ENCODE measurements around the gene LRBA.
"Not testable (repeated sequence)": the region's sequence is repeated elsewhere in the genome, so short reads cannot be mapped to it uniquely, and the experiment has no call there.

Gene LRBA

DNA sequence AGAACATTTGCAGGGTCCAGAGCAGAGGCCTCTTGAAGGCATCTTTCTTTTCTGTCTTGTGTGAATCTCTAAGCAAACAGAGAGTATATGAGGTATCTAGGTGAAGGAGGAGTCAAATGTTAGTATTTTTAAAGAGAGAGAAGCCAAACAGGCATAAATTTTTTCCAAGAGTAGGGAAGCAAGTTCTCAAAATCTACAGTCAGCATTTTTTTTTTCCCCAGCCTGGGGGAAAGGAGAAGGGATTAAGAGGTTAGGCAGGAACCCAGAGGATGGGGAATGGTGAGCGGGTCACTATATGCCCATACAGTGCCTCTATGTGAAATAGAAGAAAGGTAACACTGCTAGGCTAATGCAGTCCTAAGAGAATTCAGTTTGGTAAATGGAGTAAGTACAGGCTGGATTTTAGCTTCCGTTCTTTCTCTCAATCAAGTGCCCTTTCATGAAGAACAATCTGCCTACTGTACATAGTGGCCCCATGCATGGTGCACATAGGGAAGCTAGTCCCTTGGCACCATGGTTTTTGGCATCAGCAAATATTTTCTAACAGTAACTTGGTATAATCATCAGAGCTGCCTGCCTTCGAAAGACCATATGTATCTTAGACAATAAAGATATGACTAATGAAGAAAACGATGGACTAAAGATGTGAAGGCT, 596.2 kb downstream of the LRBA start:
- no peak for DNase-seq (ENCODE audit: low spot score)

DNA sequence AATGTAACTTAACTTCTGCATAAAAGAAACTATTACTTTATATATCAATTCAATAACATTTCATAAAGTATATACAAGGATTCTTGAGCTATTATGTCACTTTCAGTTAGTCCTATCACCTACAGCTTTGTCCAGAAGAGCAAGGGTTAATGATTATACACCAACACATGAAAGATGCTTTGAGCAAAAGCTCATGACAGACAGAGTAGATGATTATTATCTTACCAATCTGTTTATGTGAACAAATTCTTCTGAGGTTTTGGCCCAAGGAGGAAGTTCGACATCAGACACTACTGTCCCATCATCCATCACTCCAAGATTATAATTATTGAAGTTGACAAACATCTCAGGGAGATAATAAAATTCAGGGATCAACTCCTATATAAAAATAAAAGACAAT, 599.9 kb downstream of the LRBA start:
- no peak for DNase-seq (ENCODE audit: low spot score)

DNA sequence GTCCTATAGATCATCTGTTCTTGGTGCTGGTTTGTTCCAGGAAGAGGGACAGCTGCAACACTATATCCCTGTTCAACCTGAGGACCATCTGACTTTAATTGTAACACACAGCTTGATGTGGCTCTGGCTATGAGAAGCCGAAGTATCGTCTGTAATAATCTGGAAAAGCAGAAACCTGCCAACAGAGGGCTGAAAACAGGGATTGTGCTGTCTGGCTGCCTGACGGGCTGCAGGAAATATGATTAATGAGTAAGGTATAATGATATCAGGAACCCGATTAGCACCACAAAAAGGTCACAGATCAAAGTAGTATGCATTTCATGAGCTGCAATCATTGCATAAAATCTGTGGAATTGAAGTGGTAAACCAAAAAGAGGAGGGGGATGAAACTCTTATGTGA, 603.6 kb downstream of the LRBA start:
- DNase-seq (ENCODE audit: low spot score) = no peak

DNA sequence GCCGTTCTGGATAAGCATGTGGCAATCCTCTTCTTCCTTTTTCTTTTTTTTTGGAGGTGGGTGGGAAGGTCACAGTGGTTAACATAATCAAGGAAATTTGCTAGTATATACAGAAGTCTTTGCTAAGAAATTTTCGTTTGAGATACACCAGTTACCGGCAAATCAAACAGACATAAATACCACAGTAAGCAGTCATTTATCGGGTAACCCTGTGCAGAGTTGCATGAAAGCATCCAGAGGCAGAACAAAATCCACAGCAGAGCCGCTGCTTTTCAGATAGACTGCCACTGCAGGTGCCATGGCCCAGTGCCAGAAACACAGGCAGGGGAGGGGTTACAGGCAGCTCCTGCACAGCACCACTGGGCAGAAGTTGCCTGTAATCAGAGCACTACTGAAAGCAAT, 612.2 kb downstream of the LRBA start:
- DNase-seq (ENCODE audit: low spot score) = no peak

DNA sequence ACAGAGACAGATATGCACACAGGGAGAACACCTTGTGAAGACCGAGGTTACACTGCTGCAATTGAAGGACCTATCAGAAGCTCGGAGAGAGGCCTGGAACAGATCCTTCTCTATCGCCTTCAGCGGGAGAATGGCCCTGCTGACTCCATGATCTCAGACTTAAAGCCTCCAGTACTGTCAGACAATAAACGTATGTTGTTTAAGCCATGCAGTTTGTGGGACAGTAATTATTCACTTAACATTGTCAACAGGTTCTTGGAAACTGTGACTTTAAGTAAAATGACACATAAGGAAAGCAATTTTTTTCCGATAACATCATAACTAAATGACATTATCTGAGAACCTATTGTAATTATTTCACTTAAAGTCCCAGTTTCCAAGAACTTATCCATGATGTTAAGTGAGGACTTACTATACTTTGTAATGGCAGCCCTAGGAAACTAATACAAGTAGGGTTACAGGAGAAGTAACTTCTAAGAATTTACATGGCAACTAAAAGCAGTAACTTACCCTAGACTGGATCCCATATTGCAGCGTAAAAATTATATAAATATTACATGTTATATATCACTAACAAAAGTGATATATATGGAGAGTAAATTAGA, 613.9 kb downstream of the LRBA start:
- no peak for DNase-seq (ENCODE audit: low spot score)

DNA sequence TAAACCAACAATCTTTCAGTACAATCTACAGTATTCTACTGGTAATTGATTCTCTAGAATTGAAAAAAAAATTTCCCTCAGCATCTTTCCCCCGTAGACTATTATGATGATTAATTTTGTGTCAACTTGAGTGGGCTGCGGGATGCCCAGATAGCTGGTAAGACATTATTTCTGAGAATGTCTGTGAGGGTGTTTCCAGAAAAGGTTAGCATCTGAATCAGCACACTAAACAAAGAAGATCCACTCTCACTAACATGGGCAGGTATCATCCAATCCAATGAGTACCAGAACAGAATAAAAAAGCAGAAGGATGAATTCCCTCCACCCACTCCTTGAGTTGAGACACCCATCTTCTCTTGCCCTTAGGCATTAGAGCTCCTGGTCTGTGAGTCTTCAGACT, 619.2 kb downstream of the LRBA start:
- DNase-seq (ENCODE audit: low spot score) = no peak

DNA sequence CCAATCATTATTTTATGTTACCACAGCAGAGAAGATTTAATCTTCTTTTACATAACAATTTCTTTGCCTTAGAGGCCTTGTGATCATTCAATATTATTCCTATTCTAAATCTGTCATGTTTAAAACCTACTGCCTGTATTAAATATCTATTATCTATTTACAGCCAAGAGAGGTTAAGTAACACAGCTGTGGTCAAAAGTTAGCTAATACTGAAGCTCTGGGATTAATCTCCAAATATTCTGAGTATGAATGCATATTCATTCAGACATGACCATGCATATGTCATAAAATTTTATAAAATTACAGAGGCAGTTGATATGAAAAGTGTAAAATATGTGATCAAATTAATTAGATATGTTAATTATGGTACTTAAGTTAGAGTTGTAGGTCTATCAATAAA, 621.0 kb downstream of the LRBA start:
- no peak for DNase-seq (ENCODE audit: low spot score)

DNA sequence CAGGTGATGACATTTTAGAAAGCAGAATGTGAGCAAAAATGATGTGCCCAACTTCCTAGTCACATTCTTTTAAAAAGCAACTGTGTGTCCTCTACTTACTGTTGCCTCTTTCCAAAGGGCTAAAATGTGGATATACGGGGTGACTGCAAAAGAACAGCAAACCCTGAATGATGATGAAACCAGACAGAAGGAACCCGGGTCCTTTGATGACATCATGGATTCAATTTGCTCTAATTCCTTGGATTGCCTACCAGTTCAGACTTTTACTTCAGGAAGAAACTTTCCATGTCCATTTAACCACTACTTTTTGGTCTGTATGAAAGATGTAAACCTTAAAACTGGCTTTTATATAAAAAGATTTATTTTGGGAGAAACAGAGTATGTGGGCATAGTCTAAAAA, 624.0 kb downstream of the LRBA start:
- DNase-seq (ENCODE audit: low spot score) = no peak

DNA sequence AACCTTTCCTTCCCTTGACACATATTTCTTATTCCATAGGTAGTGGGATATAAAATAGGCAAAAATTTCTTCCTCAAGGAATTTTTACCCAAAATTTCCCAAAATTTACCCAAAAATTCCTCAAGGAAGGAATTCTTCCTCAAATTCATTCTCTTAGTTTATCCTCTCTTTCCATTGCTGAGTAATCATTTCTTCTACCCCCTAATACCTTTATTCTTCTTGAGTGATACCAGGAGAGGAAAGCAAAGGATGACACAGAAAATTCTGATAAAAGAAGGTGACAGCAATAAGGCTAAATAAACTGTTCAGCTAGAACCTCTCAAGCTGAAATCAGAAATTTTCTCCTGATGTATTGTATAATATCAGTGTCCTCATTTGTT, 624.6 kb downstream of the LRBA start:
- no peak for DNase-seq (ENCODE audit: low spot score)

DNA sequence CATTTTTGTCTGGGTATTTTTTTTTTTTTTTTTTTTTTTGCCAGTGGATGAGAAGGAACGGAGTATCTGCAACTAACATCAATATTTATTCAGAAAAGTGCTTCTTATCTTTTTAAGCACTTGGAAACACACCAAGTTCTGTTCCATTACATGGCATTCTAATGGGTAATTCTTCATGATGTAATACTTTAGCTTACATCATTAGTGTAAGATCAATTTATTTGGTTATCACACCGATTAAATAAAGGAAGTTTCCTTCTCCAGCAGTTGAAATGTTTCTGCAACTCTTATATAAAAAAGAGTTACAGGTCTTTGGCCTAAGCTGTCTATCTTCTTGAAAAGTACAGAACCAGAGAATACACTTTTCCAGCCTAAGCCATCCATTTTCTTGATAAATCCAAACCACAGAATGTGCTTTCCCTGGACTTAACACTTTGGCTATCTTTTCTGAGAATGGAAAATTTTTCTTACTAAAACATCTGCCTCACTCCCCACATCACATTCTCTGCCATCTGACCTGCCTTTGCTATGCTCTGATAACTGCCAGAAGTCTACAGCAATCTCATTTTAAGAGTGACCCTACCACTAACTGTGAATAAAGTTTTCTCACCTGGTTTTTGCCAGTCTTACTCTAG, 625.1 kb downstream of the LRBA start:
- DNase-seq (ENCODE audit: low spot score) = no peak

DNA sequence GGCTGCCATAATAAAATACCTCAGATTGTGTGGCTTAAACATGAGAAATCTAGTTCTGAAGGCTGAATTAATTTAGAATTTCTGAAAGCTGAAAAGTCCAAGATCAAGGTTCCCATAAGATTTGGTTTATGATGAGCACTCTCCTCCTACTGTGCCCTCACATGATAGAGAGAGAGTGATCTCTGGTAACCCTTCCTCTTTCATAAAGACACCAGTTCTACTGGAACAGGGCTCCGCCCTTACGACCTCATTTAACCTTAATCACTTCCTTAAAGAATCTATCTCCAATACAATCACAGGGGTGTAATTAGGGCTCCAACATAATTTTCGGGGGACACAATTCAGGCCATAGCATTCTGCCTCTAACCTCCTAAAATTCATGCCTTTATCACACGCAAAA, 627.1 kb downstream of the LRBA start:
- no peak for DNase-seq (ENCODE audit: low spot score)

DNA sequence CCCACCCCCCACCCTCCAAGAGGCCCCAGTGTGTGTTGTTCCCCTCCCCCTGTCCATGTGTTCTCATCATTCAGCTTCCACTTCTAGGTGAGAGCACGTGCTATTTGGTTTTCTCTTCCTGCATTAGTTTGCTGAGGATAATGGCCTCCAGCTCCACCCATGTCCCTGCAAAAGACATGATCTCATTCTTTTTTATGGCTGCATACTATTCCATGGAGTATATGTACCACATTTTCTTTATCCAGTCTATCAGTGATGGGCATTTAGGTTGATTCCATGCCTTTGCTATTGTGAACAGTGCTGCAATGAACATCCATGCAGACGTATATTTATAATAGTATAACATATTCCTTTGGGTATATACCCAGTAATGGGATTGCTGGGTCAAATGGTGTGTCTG, 628.7 kb downstream of the LRBA start:
- DNase-seq (ENCODE audit: low spot score) = not testable (repeated sequence)

DNA sequence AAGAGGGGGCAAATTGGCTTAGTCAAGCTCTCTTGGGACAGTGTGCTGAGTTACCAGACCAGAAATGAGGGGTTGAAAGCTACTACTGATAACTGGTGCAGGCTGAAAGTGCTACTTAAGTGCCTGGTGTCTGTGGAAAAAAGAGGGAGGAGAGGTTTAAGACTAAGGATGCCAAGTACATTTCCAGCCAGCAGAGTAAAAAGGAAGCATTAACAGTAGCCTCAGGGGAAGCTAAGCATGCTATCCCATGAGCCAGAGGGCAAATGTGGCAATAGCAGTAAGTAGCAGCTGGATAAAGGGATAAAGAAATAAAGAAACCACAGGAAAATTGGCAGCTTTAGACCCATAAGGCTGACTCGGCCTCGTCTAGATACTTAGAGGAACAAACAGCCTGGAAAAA, 629.5 kb downstream of the LRBA start:
- peak; percentile 78 for DNase-seq (ENCODE audit: low spot score)

DNA sequence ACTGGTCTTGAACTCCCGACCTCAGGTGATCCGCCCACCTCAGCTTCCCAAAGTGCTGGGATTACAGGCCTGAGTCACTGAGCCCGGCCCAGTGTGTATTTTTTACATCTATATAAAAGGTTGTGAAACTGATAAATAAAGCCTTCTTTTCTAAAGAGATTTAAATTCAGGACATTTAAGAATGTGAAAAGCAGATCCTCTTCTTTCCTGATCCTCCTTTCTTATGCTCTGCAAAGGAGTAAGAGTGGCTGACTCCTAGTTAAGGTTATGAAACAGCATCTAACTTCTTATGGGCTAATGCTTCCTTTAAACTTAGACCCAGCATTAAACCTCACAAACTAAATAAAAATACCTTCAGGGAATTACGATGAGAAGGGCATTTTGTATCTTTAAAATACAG, 630.8 kb downstream of the LRBA start:
- no peak for DNase-seq (ENCODE audit: low spot score)

DNA sequence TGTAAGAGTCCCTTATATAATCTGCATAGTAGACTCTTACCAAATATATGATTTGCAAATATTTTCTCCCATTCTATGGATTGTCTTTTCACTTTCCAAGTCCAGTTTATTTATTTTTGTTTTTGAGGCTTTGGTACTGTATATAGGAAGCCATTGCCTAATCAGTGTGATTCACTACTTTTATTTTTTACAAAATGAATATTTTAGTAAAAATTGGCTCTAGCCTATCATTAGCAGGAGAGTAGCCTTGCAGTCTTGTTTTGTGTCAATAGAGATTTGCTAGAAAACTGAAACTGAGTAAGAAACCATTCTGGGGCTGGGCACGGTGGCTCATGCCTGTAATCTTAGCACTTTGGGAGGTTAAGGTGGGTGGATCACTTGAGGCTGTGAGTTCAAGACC, 633.1 kb downstream of the LRBA start:
- DNase-seq (ENCODE audit: low spot score) = no peak

DNA sequence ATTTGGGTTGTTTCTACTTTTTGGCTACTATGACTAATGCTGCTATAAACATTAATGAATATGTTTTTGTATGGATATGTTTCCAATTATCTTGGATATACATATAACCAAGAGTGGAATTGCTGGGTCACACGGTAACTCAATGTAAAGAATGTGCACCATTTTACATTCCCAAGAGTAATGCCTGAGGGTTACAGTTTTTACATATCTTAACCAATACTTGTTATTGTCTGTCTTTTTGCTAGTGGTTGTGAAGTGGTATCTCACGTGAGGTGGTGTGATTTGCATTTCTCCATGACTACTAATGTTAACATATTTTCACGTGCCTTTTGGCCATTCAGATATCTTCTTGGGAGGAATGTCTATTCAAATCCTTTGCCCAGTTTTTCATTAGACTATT, 633.5 kb downstream of the LRBA start:
- no peak for DNase-seq (ENCODE audit: low spot score)

DNA sequence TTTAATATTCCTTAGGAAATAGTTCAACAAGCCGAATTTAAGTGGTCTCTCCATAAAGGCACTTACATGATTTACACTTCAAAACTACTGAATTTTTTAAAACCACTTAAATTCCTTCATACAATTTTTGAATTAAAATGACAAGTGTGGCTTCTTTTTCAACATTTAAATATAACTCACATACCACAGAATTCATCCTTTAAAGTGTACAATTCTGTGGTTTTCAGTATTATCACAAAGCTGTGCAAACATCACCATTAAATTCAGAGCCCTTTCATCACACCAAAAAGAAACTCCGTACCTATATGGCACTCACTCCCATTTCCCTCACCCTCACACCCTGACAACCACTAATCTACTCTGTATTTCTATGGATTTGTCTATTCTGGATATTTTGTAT, 634.0 kb downstream of the LRBA start:
- no peak for DNase-seq (ENCODE audit: low spot score)

DNA sequence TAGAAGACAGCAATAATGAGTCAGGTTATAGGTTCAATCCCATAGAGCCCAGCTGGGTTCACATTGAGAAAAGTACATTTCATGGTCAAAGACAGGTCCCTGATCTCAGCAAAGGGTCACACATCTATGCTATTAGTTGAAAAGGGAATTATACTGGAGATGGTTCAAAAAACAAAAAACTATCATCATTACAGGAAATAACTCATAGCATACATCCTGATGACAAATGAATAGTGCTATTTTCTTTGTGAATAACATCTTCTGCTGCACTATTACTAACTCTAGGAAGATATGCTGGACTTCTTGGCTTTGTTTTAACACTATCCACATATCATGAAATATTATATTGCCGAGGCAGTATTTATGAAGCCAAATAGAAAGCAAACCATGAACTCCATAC, 635.6 kb downstream of the LRBA start:
- no peak for DNase-seq (ENCODE audit: low spot score)

DNA sequence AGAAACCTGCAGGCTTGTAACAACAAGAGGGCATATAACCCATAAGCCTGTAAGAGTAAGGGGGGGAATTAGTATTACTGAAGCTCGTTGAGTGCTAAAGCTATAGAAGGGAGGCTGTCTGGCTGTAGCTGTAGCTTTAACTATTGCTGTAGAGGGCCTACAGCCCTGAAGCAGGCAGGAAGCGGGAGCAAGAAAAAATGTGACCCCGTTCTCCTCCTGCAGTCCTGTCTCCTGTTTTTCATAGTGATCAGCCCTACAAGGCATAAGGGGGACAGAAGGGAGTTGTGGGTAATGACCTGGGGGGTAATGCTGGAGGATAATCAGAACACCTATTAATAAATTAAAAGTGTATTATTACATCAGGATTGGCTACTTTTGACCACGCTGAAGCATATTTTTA, 640.1 kb downstream of the LRBA start:
- DNase-seq (ENCODE audit: low spot score) = no peak

DNA sequence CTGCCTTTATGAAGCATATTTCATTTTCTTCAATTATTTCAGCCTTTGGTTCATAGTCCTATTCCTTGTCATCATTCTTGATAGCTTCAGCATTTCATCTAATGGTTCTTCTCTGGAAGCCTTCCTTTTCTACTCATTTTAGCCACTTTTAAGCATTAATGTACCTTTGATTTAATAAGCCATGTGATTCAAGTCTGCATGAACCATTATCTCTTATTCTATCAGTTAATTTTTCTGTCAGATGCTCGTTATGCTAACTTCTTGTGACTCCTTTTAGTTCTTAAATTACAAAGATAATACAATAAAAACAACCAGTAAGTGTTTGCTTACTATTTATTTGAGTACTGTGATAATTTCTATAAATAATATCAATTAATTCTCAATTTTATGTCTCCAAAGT, 643.2 kb downstream of the LRBA start:
- no peak for DNase-seq (ENCODE audit: low spot score)

DNA sequence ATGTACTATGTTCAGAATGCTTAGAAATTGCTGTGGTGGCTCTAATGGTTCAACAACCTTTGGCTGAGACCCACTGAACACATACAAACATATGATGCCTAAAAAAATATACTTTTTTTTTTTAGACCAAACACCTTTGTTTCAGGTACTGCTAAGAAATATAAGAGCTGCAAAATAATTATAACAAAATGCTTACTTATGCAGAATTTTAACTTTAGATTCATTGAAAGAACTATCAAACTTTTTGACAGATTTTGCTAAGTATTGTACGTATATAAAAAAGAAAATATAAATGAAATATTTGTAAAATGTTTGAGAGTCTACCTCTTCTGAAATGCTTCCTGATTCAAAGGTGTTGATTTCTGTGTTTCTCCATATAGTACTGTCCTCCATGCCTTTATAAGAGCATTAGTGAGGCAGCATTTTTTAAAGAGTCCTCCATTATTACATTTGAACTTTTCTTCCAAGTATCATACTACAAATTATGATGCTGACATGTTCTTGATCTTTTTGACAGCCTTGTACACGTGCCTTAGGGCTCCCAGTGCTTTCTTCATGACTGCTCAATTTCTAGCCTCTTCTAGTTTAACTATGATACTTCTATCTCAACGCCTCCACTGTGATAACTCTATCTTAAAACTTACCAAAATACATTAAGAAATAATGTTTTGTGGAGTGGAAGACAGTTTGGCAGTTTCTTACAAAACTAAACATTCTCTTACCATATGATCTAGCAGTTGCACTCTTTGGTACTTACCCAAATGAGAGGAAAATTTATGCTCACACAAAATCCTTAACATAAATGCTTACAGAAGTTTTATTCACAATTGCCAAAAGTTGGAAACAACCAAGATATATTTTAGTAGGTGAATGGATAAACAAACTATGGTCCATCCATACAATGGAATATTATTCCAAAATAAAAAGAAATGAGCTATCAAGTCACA, 645.4 kb downstream of the LRBA start:
- DNase-seq (ENCODE audit: low spot score) = no peak

DNA sequence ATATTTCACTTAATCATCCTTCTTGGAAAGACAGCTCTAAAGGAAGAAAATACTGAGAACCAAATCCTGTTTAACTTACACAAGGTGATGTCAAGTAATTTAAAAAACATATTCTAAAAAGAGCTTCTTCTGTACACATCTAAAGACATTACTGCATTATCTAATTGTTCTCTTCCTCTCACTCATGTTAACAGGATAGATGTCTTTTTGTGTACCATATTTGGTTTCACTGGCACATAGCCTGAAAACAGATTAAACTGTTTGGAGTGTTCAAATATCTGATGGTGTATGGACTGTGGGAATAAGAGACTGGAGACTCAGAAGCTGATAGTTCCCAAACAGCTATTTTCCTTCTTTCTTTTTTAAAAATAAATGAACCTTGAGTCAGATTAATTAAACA, 646.4 kb downstream of the LRBA start:
- no peak for DNase-seq (ENCODE audit: low spot score)

DNA sequence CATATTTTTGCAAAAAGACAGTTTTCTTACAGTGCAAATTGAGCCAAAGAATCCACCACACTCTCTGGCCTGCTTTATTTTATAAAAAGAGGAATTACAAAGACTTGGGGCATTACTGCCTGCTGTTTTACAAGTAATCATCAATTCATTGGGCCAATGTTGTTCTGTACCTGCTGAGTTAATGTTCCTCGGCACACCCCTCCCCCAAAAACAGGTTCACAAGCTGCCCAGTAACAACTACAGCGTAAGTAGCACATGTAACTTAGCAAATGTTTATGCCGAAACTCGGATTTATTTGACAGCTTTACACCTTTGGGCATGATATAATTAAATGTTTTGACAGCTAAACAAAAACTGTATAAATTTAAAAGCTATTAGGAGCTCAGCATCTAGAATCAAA, 647.8 kb downstream of the LRBA start:
- DNase-seq (ENCODE audit: low spot score) = no peak
